H1 (cell line): Measurements from ENCODE around the gene MRTFA. TPM values are rescaled to one million over a fixed set of nuclear protein-coding genes. Genes with fewer than 3 reads are reported as not detected.

Source experiments
- CBX8 ChIP-seq: fragments of 300-800, 300-1000 bp; sonication (generic); IDR thresholded peaks from 2 replicates; pipeline ENCODE4 v1.7.1; 2016; ENCODE audit warnings: low read depth, low read length, borderline replicate concordance
- CHD7 ChIP-seq: fragments of 300-600 bp; sonication (generic); IDR thresholded peaks from 2 replicates; pipeline ENCODE4 v1.7.1; 2012; ENCODE audit warnings: low read length, moderate library complexity, mild to moderate bottlenecking, inconsistent platforms; ENCODE audit not compliant: insufficient replicate concordance
- EGR1 ChIP-seq: IDR thresholded peaks from 2 replicates; pipeline ENCODE4 v1.6.1; 2011; ENCODE audit warnings: low read depth, low read length, borderline replicate concordance
- NANOG ChIP-seq: IDR thresholded peaks from 2 replicates; pipeline ENCODE4 v1.6.1; 2011; ENCODE audit warnings: low read length, low read depth, mild to moderate bottlenecking, inconsistent platforms; ENCODE audit not compliant: insufficient read depth, poor library complexity, severe bottlenecking
- POLR2AphosphoS5 ChIP-seq: IDR thresholded peaks from 2 replicates; pipeline ENCODE4 v1.6.1; 2011; ENCODE audit warnings: low read depth, low read length
- POU5F1 ChIP-seq: IDR thresholded peaks from 2 replicates; pipeline ENCODE4 v1.6.1; 2011; ENCODE audit warnings: low read depth, mild to moderate bottlenecking, low read length, moderate library complexity
- SIX5 ChIP-seq: IDR thresholded peaks from 2 replicates; pipeline ENCODE4 v1.6.1; 2011; ENCODE audit warnings: mild to moderate bottlenecking, low read depth, low read length
- SP1 ChIP-seq: IDR thresholded peaks from 2 replicates; pipeline ENCODE4 v1.6.1; 2011; ENCODE audit warnings: low read depth, low read length
- polyA plus RNA-seq, 7 experiments: library from polyadenylated mRNA; depleted of rRNA in 3 of 7; stranded (reverse) in 5 of 7; unstranded in 2 of 7; fragments of >200 nt in 5 of 7; fragments of 200-250 nt in 2 of 7; gene quantifications; 1 replicate in 5 of 7; 2 replicates in 1 of 7; 4 replicates in 1 of 7; pipeline versions ENCODE4 v1.2.1 to v1.2.3, GENCODE V29; 2011 to 2013; ENCODE audit warnings: missing spikeins in 2 of 7, mixed read lengths in 2 of 7
- total RNA-seq: library from RNA; stranded (reverse); fragmentation: NEBNext Ultra II Directional; extraction: Animal tissue kit (Norgen Biotek cat#: 25700); gene quantifications from 2 replicates; pipeline ENCODE4 v1.2.1, GENCODE V29; 2021

Gene MRTFA
- total and polyA plus RNA-seq, 2 of the 8 experiments (the other 6 are each of a cell fraction or from before 2014, with no cell fraction given) = 5.4 to 37.9 TPM

GRCh38 chr22:40394607-40395006, 241.9 kb downstream of the MRTFA start (continued):
- TF ChIP-seq CHD7 (no peak), CBX8 (no peak), POU5F1 (no peak), SP1 (no peak), SIX5 (no peak), EGR1 (no peak), NANOG (no peak), POLR2AphosphoS5 (no peak)
- TF ChIP-seq, all 59 proteins: peak for 0
